Renal cortical epithelial cell (primary cell): ENCODE results near the gene ALMS1. TPM values are rescaled to one million over a fixed set of nuclear protein-coding genes. Genes with fewer than 3 reads are reported as not detected.
A peak's percentile ranks its signal among the peaks of the same experiment; 100 is the strongest.
"Not testable (repeated sequence)": the region's sequence is repeated elsewhere in the genome, so short reads cannot be mapped to it uniquely, and the experiment has no call there.

Experiments used
- DNase-seq: peaks from one replicate; pipeline ENCODE4 v3.0.0-alpha.2; 2011; ENCODE audit warnings: low read depth
- total RNA-seq: library from RNA; depleted of rRNA; stranded (reverse); fragments of >200 nt; gene quantifications from 2 replicates; pipeline ENCODE4 v1.2.3, GENCODE V29; 2014

Gene ALMS1
- total RNA-seq, 1 donor from 2014 or later: 31.0 TPM

DNA sequence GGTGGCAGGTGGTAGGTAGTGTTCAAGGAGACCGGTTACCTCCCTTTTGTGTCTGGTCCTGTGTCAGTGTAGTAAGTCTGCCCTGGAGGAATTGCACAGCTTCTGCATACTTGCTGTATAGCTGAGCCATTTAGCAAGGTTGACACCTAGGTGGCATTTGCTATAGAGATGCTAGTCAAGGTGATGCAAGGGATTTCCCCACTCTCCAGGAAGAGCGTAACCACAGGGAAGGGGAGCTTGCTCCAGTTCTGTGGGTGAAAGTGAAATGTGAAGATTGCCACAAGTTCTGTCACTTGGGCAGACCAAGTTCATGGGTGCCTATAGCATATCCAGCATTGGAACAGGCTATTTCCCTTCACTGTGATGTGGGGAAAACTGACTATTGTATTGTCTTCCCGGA is 228.5 kb downstream of the ALMS1 start:
- no peak for DNase-seq

DNA sequence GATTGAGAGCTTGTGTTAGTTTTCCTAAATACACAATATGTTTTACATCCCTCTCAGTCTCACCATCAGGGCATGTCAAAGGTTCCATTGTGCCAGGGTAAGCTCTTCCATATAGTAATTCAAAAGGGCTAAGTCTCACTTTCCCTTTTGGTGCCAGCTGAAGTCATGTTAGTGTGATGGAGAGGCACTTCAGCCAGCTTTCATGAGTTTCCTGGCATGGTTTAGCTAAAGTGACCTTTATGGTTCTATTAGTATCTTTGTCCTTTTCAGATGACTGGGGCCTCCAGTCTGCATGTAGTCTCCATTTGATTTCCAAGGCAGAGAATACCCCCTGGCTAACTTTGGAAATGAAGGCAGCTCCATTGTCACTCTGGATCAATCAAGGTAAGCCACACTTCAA is 229.4 kb downstream of the ALMS1 start:
- no peak for DNase-seq

DNA sequence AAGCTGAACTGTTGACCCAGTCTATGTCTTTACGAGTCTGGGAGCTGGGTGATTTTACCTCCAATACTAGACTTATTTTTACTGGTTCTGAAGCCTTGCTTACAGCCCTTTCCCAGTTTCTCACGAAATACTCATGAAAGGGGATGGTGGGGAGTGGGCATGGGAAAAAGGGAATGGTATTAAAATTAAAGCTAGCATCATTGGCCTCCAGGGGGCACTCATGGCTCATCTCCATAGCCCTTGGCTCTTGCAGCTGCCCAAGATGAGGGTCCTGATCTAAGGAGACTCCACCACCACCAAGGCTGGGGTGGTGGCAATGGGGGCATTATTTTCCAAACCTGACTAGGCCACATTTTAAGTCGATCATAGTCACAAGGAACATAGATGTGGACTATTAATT is 234.3 kb downstream of the ALMS1 start:
- not testable (repeated sequence) for DNase-seq

DNA sequence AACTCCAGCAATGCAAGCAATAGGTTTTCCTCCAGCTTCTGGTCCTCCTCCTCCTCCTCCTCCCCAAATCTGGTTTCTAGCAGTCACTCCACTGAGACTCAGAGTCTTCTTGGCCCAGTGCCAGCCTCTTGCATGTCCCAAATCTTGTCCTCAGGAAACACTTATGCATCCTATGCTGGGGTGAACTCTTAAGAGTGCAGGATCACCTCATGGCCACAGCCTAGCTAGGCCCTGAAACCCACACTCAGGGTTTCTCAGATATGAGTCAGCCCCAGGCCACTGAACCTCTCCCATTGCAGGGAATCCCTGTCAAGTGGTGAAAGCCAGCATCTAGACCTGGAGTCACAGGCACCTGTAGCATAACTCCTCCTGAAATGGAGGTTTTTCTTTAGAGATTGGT is 238.4 kb downstream of the ALMS1 start:
- DNase-seq: peak; percentile 38

DNA sequence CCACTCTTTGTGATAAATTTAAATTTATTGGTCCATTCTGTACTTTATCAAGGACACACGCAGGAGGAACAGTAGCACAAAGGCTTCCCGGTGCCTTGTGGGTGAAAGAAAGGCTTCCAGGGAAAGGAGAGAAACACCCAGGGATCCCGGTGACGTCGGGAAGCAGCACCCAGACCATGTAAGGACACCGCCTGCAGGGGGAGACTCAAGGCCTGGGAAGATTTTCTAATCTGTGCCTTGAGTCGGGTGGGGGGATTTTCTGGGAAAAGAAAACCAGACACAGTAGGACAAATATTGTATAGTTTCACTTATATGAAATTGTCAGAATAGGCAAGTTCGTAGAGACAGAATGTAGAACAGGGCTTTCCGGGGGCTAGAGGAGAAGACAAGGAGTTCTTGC is 239.0 kb downstream of the ALMS1 start:
- DNase-seq: not testable (repeated sequence)

DNA sequence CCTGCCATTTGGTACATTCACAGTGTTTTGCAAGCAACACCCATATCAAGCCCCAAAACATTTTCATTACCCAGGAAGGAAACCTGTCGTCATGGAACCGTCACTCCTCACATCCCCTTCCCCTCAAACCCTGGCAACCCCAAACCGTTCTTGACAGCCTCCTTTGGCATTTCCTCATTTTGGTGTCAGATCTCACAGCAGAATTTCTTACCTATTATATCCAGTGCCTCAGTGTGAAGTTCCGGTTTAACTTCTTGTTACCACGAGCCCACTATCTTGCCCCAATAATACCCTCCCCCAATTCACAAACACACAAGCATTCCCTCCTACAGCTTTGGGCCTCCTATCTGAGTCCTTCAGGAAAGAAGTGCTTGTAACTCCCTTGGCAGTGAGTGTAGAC is 240.6 kb downstream of the ALMS1 start:
- not testable (repeated sequence) for DNase-seq

DNA sequence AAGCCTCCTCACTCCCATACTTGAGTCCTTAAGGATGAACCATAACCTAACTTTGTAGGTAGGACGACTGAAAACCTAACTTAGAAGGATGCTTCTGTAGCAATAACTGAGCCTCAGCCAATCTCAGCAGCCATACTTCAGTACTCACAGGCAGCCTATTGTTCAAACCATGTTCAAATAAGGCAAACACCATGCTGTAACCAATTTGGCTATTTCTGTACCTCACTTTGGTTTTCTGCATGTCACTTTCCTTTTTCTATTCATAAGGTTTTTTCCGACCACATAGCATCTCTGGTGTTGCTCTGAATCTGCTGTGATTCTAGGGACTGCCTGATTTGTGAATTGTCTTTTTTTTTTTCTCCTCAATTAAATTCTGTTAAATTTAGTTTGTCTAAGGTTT is 242.9 kb downstream of the ALMS1 start:
- DNase-seq: not testable (repeated sequence)

DNA sequence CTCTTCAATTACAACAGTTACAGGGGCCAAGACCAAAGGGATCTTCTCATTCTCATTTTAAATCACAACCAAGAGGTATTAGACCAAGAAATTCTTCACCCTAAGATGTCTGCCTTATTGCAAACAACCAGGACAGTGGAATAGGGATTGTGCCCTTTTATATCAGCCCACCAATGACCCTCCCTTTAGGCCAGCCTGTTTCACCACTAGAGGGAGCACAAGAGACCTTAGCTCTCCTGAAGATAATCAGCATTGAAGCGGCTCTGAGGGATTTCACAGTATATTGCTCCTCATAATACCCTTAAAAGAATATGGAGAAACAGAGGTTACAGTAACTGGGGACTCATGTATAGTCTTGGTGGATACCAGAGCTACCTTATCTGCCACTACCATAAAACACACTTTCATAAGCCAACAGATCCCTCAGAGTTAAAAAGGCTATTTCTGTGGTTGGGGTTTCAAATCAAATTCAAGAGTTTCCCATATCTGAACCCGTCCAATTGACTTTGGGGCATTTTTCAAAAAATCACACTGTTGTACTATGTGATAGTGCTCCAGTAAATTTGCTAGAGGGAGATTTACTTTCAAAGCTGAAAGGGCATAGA is 245.1 kb downstream of the ALMS1 start:
- DNase-seq: not testable (repeated sequence)

DNA sequence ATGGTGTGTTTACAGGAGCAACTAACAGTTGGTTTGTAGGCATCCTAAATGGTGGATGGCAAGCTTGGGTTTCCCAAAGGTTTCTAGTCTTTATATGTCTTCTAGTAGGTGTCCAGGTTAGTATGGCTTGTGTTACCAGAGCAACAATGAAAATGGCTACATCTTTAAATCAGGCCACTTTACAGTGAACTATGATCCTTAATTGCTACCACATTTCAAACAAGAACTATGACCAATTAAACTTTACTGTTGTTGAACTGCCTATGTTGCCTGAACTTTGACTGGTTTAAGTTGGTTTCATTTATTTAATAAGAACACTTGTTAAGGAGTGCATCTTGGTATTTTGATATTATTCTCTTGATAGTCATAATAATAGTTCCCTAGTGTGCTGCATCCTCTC is 251.3 kb downstream of the ALMS1 start:
- DNase-seq: not testable (repeated sequence)

DNA sequence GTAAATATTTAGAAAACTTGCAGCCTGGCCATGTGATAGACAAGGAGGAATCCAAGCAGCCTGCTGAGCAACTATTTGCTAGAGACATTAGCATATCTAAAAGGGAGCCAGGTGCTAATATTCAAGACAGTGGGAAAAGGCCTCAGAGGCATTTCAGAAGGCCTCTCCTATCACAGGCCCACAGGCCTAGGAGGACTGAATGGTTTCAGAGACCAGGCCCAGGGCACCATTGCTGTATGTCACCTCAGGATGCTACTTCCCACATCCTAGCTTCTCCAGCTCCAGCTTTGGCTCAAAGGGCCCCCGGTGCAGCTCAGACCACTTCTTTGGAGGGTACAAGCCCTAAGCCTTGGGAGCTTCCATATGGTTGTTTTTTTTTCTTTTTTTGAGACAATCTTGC is 252.8 kb downstream of the ALMS1 start:
- no peak for DNase-seq

DNA sequence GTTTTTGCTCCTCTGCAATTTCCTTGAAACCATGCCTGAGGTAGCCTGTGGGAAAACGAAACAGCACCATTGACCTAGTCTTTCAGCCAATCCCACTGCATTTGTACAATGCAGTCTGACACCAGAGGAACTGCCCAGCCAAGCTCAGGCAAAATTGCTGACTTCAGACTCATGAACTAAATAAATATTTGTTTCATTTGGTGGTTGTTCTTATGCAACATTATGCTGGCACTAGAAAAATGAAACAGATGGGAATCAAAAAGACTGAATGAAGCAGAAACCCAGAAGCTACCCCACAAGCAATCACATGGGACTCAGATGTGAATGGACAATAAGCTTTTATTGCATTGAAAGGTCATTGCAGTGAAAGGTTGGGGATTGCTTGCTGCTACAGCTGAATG is 254.9 kb downstream of the ALMS1 start:
- peak; percentile 77 for DNase-seq

DNA sequence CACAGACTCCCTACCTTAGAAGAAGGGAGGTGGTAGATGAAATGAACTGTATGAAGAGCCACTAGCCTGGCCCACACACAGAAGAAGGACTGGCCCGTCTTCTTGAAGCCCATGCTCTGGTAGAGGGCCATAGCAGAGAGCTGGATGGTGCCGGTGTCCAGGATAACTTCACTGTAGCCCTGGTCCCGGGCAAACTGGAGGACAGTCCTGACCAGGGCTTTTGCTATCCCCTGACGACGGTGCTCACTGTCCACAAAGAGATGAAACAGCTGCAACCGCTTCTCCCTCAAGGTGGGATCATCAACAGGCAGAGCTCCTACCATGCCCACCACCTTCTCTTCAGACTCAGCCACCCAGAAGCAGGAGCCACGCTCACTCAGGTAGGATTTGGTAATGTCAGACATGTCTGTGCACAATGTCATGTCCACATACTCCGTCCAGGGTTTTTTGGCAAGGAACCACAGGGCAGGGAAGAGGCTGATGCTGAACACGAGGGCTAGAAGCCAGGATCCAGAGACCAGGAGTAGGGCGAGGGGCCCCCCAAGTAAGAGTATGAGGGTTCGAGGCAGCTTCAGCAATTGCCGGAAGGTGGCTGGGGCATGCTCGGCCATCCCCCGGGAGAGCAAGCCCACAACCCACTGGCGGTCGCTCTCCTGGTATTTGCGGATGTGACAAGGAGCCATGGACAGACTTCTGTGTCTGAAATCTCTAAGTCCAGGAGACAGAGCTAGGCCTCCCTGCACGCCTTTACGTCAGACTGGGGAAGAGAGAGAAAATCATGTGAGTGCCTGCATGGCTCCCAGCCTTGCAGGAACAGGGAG is 255.5 kb downstream of the ALMS1 start:
- DNase-seq: no peak

DNA sequence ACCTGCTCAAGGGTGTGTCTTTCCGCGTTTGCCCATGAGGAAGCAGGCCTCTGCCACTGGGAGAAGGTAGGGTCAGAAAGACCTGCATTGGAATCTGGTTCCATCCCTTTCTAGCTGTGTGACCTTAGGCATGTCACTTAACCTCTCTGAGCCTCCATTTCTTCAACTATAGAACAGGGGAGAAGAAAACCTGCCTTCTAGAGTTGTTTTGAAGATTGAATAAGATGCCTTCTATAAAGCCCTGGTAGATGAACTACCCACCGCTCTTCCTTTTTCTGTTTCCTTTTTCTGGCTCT is 256.1 kb downstream of the ALMS1 start:
- DNase-seq: no peak

DNA sequence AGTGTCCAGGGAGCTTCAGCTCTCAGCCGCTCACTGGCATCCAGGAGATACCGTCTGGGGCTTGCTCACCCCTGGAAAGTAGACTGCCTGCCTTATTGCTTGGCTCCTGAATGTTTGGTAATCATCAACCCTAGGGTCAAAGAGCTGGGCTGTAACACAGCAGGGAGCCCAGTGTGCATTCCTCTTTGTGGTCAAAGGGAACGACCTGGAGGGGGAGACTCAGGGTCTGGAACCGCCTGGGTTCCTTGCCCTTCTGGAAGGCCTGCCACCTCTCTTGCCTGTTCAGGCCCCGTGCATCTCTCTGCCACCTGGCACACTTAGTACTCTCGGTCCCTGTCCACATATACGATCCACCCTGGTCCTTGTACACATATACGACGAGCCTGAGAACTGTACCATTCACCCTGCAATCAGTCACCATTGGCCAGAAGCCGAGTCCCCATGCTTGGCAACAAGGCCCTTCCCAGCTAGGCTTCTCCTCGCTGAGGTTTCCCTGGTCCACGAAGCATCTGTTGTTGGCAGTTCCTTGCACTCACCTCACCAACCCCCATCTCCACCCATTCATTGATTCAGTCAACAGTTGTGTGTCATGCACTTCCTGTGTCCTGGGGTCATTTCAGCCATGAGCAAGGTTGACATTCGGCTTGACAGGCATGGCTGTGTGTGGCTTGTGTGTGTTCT is 256.8 kb downstream of the ALMS1 start, which contains the start of gene NAT8:
Gene NAT8, minus strand, starts transcription at position 85 of the 681 bp plus-strand sequence. CDS start 794 bp downstream, outside the sequence.
- DNase-seq: peak; percentile 69

DNA sequence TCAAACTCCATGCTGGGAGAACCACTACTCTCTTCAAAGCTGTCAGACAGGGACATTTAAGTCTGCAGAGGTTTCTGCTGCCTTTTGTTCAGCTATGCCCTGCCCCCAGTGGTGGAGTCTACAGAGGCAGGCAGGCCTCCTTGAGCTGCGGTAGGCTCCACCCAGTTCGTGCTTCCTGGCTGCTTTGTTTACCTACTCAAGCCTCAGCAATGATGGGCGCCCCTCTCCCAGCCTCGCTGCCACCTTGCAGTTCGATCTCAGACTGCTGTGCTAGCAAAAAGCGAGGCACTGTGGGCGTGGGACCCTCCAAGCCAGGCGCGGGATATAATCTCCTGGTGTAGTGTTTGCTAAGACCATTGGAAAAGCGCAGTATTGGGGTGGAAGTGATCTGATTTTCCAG is 262.1 kb downstream of the ALMS1 start:
- DNase-seq: not testable (repeated sequence)

DNA sequence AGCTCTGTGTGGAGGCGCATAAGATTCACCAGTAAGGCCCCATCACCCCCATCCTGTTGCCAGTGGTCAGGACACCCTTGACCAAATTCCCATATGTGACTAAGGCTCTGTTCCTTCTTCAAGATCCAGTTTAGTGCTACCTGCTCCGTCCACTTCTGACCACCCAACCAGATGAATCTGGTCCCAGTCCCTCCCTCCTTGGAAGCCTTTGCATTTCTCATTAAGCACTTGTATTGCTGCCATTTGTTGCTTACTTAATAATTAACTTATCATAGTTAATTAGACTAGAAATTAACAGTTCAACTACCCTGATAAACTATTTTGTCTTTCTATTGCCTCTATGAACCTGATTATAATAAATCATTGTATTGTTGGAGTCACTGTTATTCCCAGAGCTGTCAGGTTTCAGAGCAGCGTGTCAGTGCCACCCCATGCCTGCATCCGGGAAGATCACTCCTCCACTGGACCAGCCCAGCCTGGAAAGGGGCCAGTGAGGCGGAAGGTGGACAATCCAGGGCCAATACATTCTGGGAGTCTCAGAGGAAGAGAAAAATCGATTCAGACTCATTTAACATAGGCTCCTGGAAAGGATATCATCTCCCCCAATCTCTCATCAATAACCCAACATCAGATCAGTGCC is 266.1 kb downstream of the ALMS1 start:
- peak; percentile 89 for DNase-seq

DNA sequence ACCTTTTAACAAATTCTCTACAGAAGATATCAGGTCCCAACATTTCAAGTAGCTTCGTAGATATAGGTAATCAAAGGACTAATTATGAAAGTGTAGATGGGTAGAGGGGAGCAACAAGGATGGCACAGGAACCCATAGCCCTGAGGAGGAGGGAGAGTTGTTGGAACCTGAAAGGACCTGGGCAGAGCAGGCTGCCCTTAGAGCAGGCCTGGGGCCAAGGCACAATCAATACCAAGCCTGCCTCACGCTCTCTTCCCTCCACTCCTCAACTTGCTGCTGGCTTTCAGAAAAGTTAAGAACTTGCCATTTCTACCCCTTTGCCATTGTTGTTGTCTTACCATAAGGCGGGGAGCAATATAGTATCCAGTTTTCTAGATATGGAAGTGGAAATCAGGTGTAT is 266.7 kb downstream of the ALMS1 start:
- DNase-seq: no peak

DNA sequence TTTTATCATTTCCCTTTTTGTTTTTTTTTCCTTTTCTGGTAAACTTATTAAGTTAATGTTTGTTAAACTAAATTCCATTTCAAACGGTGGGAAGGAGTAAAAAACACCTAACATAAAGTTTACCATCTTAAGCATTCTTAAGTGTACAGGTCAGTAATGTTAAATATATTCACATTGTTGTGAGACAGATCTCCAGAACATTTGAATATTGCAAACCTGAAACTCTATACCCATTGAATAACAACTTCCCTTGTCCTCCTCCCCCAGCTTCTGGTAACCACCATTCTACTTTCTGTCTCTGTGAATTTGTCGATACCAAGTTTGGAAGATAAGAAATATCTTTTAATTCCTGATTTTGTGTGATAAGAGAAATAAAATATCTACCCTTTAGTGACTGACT is 268.5 kb downstream of the ALMS1 start:
- DNase-seq: peak; percentile 45
